AG09309 (cell line): ENCODE results near the gene GPRC5A.

Experiments
- DNase-seq: peaks from one replicate; pipeline ENCODE4 v3.0.0-alpha.2; 2010; ENCODE audit warnings: low read depth
- H3K4me3 ChIP-seq: 2 replicates; pipeline ENCODE4 v1.5.1; 2011; ENCODE audit warnings: mild to moderate bottlenecking, low read depth, low read length, moderate library complexity; ENCODE audit not compliant: control insufficient read depth
- CTCF ChIP-seq: IDR thresholded peaks from 2 replicates; pipeline ENCODE4 v1.5.1; 2011; ENCODE audit warnings: mild to moderate bottlenecking, low read depth, low read length, inconsistent platforms; ENCODE audit not compliant: insufficient read depth, control insufficient read depth; ENCODE audit errors: missing control alignments

The GPRC5A gene

GRCh38 chr12:12918781-12919389, 27.5 kb downstream of the GPRC5A start:
- H3K4me3 ChIP-seq = no peak overlapping the region
- DNase-seq = no peak

GRCh38 chr12:12919666-12920435, 28.5 kb downstream of the GPRC5A start:
- DNase-seq = no peak
- no peak overlapping the region for H3K4me3 ChIP-seq
- TF ChIP-seq CTCF = no peak

More at GRCh38 chr12:12918781-12919389, 27.5 kb downstream of the GPRC5A start:
- no peak for TF ChIP-seq CTCF

GRCh38 chr12:12922191-12922616, 30.8 kb downstream of the GPRC5A start:
- no peak for DNase-seq

GRCh38 chr12:12922978-12923377, 31.6 kb downstream of the GPRC5A start:
- no peak for TF ChIP-seq CTCF
- DNase-seq = no peak
- H3K4me3 ChIP-seq = no peak overlapping the region

More at GRCh38 chr12:12922191-12922616, 30.8 kb downstream of the GPRC5A start:
- no peak overlapping the region for H3K4me3 ChIP-seq
- no peak for TF ChIP-seq CTCF

- DNase-seq = no peak
- no peak overlapping the region for H3K4me3 ChIP-seq
- no peak for TF ChIP-seq CTCF
Measured at GRCh38 chr12:12924169-12924568, 32.8 kb downstream of the GPRC5A start.

GRCh38 chr12:12925388-12925787, 34.0 kb downstream of the GPRC5A start:
- no peak overlapping the region for H3K4me3 ChIP-seq
- DNase-seq = no peak
- TF ChIP-seq CTCF = no peak
